NCI-H524 (cell line): ENCODE measurements around the gene CES4A.
A peak's percentile ranks its signal among the peaks of the same experiment; 100 is the strongest.
"Not testable (repeated sequence)": the region's sequence is repeated elsewhere in the genome, so short reads cannot be mapped to it uniquely, and the experiment has no call there.

Experiments used
- DNase-seq, 2 experiments: peaks; one replicate each; lab custom pipeline; 2025; lab: John Stamatoyannopoulos, UW

CES4A gene

GRCh38 chr16:66988197-66988788, at the start of gene CES4A:
Gene CES4A (plus strand): TSS chr16:66988589. CDS start chr16:66988773, 184 bp downstream.
- peak; percentile 19 to 76 for DNase-seq

GRCh38 chr16:66939366-66939765, 49.0 kb upstream of the CES4A start:
- DNase-seq, result no peak

DNA sequence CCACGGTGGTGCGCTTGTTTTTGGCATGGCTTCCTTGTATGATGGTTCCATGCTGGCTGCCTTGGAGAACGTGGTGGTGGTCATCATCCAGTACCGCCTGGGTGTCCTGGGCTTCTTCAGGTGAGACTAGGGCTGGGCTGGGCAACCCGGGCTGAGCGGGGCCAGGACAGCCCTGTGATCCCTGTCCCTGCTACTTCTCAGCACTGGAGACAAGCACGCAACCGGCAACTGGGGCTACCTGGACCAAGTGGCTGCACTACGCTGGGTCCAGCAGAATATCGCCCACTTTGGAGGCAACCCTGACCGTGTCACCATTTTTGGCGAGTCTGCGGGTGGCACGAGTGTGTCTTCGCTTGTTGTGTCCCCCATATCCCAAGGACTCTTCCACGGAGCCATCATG, 48.2 kb upstream of the CES4A start:
- no peak for DNase-seq

DNA sequence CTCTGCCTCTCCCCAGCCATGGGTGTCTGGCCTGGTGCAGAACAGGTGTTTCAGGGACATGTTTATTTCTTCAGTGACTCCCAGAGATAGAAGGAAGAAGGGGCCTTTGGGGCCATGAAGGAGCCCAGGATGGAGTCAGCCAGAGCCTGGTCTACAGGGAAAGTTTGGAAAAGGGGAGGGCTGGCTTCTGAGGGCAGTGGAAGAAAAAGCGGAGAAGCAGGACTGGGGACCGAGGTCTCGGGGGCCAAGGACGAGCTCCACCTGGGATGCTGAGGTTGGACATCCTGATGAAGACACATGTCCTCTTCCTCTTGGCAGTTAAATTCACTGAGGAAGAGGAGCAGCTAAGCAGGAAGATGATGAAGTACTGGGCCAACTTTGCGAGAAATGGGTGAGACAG, 45.4 kb upstream of the CES4A start:
- DNase-seq, result no peak

DNA sequence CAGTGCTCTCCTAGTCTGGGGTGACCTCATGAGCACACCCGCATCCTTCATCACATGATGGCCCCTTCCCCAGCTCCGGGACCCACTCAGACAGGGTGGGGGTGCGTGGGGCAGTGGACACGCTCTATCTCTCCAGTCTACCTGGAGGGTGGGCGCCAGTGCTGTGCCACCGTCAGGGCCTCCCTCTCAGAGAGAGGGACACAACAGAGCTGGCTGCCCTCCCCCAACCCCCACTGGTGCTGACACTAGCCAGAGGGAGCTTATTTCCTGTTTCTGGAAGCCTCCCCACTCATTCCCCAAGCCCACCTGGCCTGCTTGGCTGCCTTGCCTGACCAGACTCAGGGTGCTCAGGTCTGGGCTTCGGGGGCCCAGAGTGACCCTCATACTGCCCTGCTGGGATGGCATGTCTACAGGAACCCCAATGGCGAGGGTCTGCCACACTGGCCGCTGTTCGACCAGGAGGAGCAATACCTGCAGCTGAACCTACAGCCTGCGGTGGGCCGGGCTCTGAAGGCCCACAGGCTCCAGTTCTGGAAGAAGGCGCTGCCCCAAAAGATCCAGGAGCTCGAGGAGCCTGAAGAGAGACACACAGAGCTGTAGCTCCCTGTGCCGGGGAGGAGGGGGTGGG, 44.8 kb upstream of the CES4A start:
- DNase-seq, result no peak

GRCh38 chr16:66944054-66944441, 44.3 kb upstream of the CES4A start:
- no peak for DNase-seq

GRCh38 chr16:66944971-66945370, 43.4 kb upstream of the CES4A start:
- DNase-seq, result not testable (repeated sequence)

GRCh38 chr16:66945939-66946338, 42.5 kb upstream of the CES4A start:
- no peak for DNase-seq

- no peak for DNase-seq
Measured at GRCh38 chr16:66946541-66946940, 41.8 kb upstream of the CES4A start.

- DNase-seq, result no peak
Measured at GRCh38 chr16:66946974-66947301, 41.5 kb upstream of the CES4A start.

DNA sequence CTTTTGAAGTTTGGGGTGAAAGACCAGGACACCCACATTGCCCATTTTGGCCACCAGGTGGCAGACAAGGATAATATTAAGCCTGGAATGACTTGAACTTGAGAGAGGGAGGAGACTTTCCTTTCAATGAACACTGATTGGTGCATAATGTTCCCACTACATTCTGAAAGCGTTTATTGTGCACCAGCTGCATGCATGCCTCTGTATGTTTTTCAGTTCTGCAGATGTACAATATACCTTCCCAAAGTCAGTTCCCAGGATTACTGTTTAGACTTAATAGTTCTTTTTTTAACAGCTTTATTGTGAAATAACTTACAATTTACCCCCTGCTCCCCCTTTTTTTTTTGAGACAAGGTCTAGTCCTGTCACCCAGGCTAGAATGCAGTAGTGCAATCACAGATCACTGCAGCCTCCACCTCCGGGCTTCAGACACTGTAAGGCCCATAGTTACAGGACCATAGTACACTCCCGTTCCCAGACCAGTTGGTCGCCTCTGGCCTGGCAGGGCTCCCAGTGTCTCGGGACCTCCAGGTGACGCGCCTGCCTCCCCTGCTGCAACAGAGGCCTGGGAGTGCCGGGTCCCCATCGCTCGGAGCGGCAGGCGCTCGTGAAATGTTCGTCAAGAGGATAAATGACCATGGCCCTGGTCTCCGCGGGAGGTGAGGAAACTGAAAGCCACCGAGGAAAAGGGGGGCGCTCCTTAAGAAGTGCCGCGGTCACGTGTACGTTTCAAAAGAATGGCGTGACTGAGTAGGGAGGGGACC, 40.9 kb upstream of the CES4A start:
- peak; percentile 79 to 91 for DNase-seq

DNA sequence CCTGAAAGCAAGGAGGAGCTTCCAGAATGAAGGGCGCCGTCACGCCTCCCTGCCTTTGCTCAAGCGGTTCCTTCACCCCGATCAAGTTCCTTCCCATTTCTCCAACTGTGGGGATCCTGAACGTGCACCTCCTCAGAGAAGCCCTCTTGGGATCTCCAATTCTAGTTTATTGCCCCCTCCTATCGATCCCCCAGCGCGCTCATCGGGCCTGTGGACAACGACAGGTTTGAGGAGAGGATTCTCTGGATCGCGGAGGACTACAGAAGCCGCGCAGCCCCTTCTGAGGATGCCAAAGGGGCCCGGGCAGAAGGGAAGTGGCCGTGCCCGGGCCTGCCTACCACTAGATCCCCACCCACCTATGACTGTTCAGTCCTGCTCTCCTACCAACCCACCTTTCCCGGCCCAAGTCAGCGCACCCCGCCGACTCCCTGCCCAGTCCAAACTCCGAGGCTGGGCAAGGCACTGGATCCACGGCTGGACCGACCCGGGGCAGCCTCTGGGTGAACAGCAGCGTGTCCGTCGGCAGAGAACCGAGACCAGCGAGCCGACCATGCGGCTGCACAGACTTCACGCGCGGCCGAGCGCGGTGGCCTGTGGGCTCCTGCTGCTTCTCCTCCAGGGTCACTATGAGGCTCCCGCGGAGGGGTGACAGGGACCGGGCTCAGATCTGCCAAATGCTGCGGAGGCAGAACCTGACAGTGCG, 40.1 kb upstream of the CES4A start:
- peak in 1 of 2 experiments; percentile 48 for DNase-seq

GRCh38 chr16:66948837-66949225, 39.6 kb upstream of the CES4A start:
- peak; percentile 56 to 69 for DNase-seq

DNA sequence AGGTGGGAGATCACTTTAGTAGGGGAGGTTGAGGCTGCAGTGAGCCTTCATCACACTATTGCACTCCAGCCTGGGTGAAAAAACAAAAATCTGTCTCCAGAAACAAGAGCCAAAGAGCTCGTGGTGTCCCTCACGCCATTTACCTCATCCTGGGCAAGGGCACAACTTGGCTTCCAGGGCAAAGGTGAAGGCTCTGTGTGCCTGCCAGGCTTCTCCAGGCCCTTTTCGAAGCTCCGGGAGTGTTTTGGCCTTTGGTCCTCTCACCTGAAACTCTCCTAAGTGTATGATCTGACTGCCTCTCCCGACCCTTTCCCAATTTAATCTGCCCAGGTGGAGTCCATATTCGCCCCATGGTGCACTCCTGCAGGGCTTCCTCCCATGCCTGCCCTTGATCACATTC, 38.9 kb upstream of the CES4A start:
- DNase-seq, result no peak

DNA sequence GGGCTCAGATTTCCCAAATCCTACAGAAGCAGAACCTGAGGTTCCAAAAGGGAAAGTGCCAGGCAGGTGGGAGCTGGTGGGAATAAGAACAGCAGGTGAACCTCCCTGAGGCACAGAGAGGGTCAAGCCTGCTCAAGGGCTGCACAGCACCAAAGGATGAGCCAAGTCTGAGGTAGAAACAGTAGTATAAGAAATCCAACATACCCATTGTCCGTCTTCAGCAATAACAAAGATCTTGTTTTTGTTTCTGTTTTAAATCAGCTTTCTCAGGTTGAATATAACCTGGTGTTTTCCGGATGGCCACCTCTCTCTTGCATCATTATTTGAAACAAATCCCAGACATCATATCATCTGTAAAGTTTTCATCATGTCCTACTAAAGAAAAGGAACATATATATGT, 38.0 kb upstream of the CES4A start:
- DNase-seq, result no peak

DNA sequence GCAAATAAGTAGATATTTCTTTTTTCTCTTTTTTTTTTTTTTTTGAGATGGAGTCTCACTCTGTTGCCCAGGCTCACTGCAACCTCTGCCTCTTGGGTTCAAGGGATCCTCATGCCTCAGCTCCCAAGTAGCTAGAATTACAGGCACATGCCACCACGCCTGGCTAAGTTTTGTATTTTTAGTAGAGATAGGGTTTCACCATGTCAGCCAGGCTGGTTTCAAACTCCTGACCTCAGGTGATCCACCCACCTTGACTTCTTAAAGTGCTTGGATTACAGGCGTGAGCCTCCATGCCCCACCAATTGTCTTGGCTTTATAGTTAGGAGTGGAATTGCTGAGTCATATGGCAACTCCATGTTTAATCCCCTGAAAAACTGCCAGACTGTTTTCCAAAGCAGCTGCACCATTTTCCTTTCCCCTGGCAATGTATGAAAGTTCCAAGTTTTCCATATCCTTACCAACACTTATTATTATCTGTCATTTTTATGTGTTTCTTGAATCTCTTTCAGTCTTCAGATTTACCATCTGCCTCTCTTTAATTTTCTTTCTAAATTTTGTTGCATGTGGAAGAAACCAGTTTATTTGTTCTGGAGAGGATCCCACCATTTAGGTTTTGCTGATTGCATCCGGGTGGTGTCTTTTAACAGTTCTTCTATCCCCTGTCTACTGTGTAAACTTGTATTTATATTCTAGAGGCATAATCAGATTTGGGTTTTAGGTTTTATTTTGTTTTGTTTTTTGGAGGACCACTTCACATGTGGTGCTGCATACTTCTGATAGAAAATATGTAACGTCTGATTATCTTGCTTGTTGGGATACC, 37.2 kb upstream of the CES4A start:
- peak; percentile 29 to 73 for DNase-seq

DNA sequence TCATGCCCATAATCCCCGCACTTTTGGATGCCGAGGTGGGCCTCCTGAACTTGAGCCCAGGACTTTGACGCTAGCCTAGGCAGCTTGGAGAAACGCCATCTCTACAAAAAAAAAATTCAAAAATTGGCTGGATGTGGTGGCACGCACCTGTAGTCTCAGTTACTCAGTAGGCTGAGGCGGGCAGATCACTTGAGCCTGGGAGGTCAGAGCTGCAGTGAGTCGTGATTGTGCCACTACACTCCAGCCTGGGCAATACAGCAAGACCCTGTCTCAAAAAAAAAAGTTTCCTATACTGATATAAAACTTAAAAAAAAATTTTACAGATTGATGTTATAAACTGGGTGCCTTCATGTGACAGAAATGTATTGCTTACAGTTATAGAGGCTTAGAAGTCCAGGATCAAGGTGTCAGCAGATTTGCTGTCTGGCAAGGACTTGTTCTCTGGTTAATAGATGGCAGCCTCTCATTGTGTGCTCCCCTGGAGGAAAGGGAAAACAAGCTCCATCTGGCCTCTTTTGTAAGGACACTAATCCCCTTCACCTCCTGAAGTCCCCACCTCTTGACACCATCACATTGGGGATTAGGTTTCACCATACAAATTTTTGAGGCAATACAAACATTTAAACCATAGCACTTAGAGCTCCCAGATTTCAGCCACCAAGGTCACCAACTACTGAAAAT, 35.8 kb upstream of the CES4A start:
- DNase-seq, result peak; percentile 98

- no peak for DNase-seq
Measured at GRCh38 chr16:66953462-66954096, 34.8 kb upstream of the CES4A start.

- DNase-seq, result peak; percentile 79 to 90
Measured at GRCh38 chr16:66954097-66954659, 34.2 kb upstream of the CES4A start.

DNA sequence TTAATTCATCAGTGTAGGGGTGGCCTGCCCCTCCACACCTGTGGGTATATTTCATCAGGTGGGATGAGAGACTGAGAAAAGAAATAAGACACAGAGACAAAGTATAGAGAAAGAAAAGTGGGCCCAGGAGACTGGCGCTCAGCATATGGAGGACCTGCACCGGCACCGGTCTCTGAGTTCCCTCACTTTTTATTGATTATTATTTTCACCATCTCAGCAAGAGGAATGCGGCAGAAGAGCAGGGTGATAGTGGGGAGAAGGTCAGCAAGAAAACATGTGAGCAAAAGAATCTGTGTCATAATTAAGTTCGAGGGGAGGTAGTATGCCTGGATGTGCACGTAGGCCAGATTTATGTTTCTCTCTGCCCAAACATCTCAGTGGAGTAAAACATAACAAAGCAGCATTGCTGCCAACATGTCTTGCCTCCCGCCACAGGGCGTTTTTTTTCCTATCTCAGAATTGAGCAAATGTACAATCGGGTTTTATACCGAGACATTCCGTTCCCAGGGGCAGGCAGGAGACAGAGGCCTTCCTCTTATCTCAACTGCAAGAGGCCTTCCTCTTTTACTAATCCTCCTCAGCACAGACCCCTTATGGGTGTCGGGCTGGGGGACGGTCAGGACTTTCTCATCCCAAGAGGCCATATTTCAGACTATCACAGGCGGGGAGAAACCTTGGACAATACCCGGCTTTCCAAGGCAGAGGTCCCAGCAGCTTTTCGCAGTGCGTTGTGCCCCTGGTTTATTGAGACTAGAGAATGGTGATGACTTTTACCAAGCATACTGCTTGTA, 32.8 kb upstream of the CES4A start:
- DNase-seq, result not testable (repeated sequence)
